HG03442 (cell line): Measurements from ENCODE around the gene ADAM12.

Source experiments
- ATAC-seq: cut with Tn5 transposase; IDR thresholded peaks from one replicate; pipeline ENCODE4 v1.9.1; 2021; ENCODE audit warnings: mild to moderate bottlenecking, moderate library complexity; ENCODE audit not compliant: unreplicated experiment

Gene ADAM12

GRCh38 chr10:126321440-126321839, 66.8 kb downstream of the ADAM12 start:
- no peak for ATAC-seq

GRCh38 chr10:126317751-126318150, 70.5 kb downstream of the ADAM12 start:
- no peak for ATAC-seq

- ATAC-seq, result no peak
Measured at GRCh38 chr10:126315494-126316177, 72.6 kb downstream of the ADAM12 start.

- ATAC-seq, result no peak
Measured at GRCh38 chr10:126314863-126315493, 73.3 kb downstream of the ADAM12 start.

GRCh38 chr10:126312167-126312566, 76.1 kb downstream of the ADAM12 start:
- ATAC-seq, result no peak

- ATAC-seq, result no peak
Measured at GRCh38 chr10:126309228-126309883, 78.9 kb downstream of the ADAM12 start.

- no peak for ATAC-seq
Measured at GRCh38 chr10:126302826-126303665, 85.2 kb downstream of the ADAM12 start.

- no peak for ATAC-seq
Measured at GRCh38 chr10:126302476-126302756, 85.9 kb downstream of the ADAM12 start.

- no peak for ATAC-seq
Measured at GRCh38 chr10:126301701-126302475, 86.4 kb downstream of the ADAM12 start.

- no peak for ATAC-seq
Measured at GRCh38 chr10:126294451-126294850, 93.8 kb downstream of the ADAM12 start.

GRCh38 chr10:126290232-126290631, 98.0 kb downstream of the ADAM12 start:
- no peak for ATAC-seq

- no peak for ATAC-seq
Measured at GRCh38 chr10:126288547-126289493, 99.5 kb downstream of the ADAM12 start.

- ATAC-seq, result no peak
Measured at GRCh38 chr10:126286256-126286780, 102.0 kb downstream of the ADAM12 start.

- ATAC-seq, result no peak
Measured at GRCh38 chr10:126283307-126283706, 105.0 kb downstream of the ADAM12 start.

- no peak for ATAC-seq
Measured at GRCh38 chr10:126278851-126279250, 109.4 kb downstream of the ADAM12 start.

GRCh38 chr10:126277181-126277580, 111.1 kb downstream of the ADAM12 start:
- no peak for ATAC-seq

GRCh38 chr10:126272526-126272925, 115.8 kb downstream of the ADAM12 start:
- no peak for ATAC-seq

- no peak for ATAC-seq
Measured at GRCh38 chr10:126270111-126270510, 118.2 kb downstream of the ADAM12 start.
